ENCODE results near the gene SMG6. TPM values are rescaled to one million over a fixed set of nuclear protein-coding genes. Genes with fewer than 3 reads are reported as not detected.
A peak's percentile ranks its signal among the peaks of the same experiment; 100 is the strongest.

The SMG6 gene
- total RNA-seq, 1 donor from 2014 or later, result 47.7 TPM

- Mint-ChIP-seq H3K36me3 (ENCODE audit: insufficient read depth) (no peaks in the 10 kb centered on the region), H3K27ac (peak within 1 kb of the TSS; percentile 94), H3K9me3 (ENCODE audit: low read depth) (no peaks in the 10 kb centered on the region), H3K4me1 (ENCODE audit: low read depth) (peaks cover 4% of the 10 kb centered on the region), H3K4me3 (ENCODE audit: low read depth) (peak within 1 kb of the TSS; percentile 98), H3K27me3 (peaks cover 14% of the 10 kb centered on the region)
- TF ChIP-seq CTCF (IDR thresholded peaks at IDR 0.05; ENCODE audit: unreplicated experiment), result no peak
- DNase-seq (ENCODE audit: low spot score, unreplicated experiment), result peak; percentile 76
These were observed 273.4 kb downstream of the SMG6 start, which contains the start of gene DPH1 for GRCh38 chr17:2029911-2030778. Gene DPH1 (plus strand): TSS chr17:2030153. CDS start chr17:2030170, 17 bp downstream.

GRCh38 chr17:2028737-2029136 lies 274.8 kb downstream of the SMG6 start:
- peak overlapping the region; percentile 48 for H3K4me3 Mint-ChIP-seq (ENCODE audit: low read depth)
- H3K27ac Mint-ChIP-seq, result no peak overlapping the region

GRCh38 chr17:2028234-2028614 lies 275.4 kb downstream of the SMG6 start:
- no peak for TF ChIP-seq CTCF (IDR thresholded peaks at IDR 0.05; ENCODE audit: unreplicated experiment)
- Mint-ChIP-seq H3K4me3 (ENCODE audit: low read depth) (no peak overlapping the region), H3K4me1 (ENCODE audit: low read depth) (peaks cover 4% of the 10 kb centered on the region), H3K9me3 (ENCODE audit: low read depth) (no peaks in the 10 kb centered on the region), H3K27ac (no peak overlapping the region), H3K27me3 (peaks cover 14% of the 10 kb centered on the region), H3K36me3 (ENCODE audit: insufficient read depth) (no peaks in the 10 kb centered on the region)
- no peak for DNase-seq (ENCODE audit: low spot score, unreplicated experiment)

More at GRCh38 chr17:2028737-2029136, 274.8 kb downstream of the SMG6 start:
- DNase-seq (ENCODE audit: low spot score, unreplicated experiment), result no peak
- TF ChIP-seq CTCF (IDR thresholded peaks at IDR 0.05; ENCODE audit: unreplicated experiment), result no peak
- Mint-ChIP-seq H3K9me3 (ENCODE audit: low read depth) (no peaks in the 10 kb centered on the region), H3K4me1 (ENCODE audit: low read depth) (peaks cover 4% of the 10 kb centered on the region), H3K36me3 (ENCODE audit: insufficient read depth) (no peaks in the 10 kb centered on the region), H3K27me3 (peaks cover 14% of the 10 kb centered on the region)

GRCh38 chr17:2027528-2028233 lies 275.9 kb downstream of the SMG6 start:
- no peak overlapping the region for H3K27ac Mint-ChIP-seq
- peaks cover 4% of the 10 kb centered on the region for H3K4me1 Mint-ChIP-seq (ENCODE audit: low read depth)
- H3K36me3 Mint-ChIP-seq (ENCODE audit: insufficient read depth), result no peaks in the 10 kb centered on the region
- no peaks in the 10 kb centered on the region for H3K9me3 Mint-ChIP-seq (ENCODE audit: low read depth)
- no peak for DNase-seq (ENCODE audit: low spot score, unreplicated experiment)
- peak overlapping the region; percentile 33 for H3K4me3 Mint-ChIP-seq (ENCODE audit: low read depth)
- H3K27me3 Mint-ChIP-seq, result peaks cover 14% of the 10 kb centered on the region
- no peak for TF ChIP-seq CTCF (IDR thresholded peaks at IDR 0.05; ENCODE audit: unreplicated experiment)

- peak; percentile 78 for TF ChIP-seq CTCF (IDR thresholded peaks at IDR 0.05; ENCODE audit: unreplicated experiment)
- DNase-seq (ENCODE audit: low spot score, unreplicated experiment), result peak; percentile 64
- Mint-ChIP-seq H3K9me3 (ENCODE audit: low read depth) (no peaks in the 10 kb centered on the region), H3K4me3 (ENCODE audit: low read depth) (peak overlapping the region; percentile 75), H3K36me3 (ENCODE audit: insufficient read depth) (no peaks in the 10 kb centered on the region), H3K4me1 (ENCODE audit: low read depth) (peaks cover 1% of the 10 kb centered on the region), H3K27ac (peak overlapping the region; percentile 89), H3K27me3 (peaks cover 16% of the 10 kb centered on the region)
These were observed 277.8 kb downstream of the SMG6 start for GRCh38 chr17:2025622-2026309.
